OCI-LY1 (cell line): ENCODE measurements around the gene ADAMTS12.

Source experiments
- H2AFZ ChIP-seq: fragments of 200-600 bp; sonication (generic), shearing (Covaris generic); 2 replicates; pipeline ENCODE4 v1.6.0; 2014; ENCODE audit warnings: antibody characterized with exemption, mild to moderate bottlenecking, low read length
- H3F3A ChIP-seq: fragments of 200-600 bp; sonication (generic), shearing (Covaris generic); 2 replicates; pipeline ENCODE4 v1.6.0; 2014; ENCODE audit warnings: mild to moderate bottlenecking, antibody characterized with exemption, low read length, moderate library complexity; ENCODE audit not compliant: insufficient read depth
- H3K27ac ChIP-seq: fragments of 200-600 bp; sonication (generic); 2 replicates; pipeline ENCODE4 v1.5.1; 2014; ENCODE audit warnings: low read length, mixed run types, mild to moderate bottlenecking, low read depth; ENCODE audit not compliant: poor library complexity, severe bottlenecking
- H3K27me3 ChIP-seq: fragments of 200-600 bp; sonication (generic); 2 replicates; pipeline ENCODE4 v1.6.0; 2014; ENCODE audit warnings: antibody characterized with exemption, mild to moderate bottlenecking, low read length, moderate library complexity; ENCODE audit not compliant: insufficient read depth
- H3K36me3 ChIP-seq: fragments of 200-600 bp; sonication (generic); 2 replicates; pipeline ENCODE4 v1.6.1; 2014; ENCODE audit warnings: mild to moderate bottlenecking, antibody characterized with exemption, low read length, moderate library complexity, mixed read lengths; ENCODE audit not compliant: insufficient read depth
- H3K4me1 ChIP-seq: fragments of 200-600 bp; sonication (generic); 2 replicates; pipeline ENCODE4 v1.5.1; 2014; ENCODE audit warnings: mild to moderate bottlenecking, low read length, moderate library complexity; ENCODE audit not compliant: insufficient read depth, severe bottlenecking
- H3K4me2 ChIP-seq: fragments of 200-600 bp; sonication (generic), shearing (Covaris generic); 2 replicates; pipeline ENCODE4 v1.6.1; 2014; ENCODE audit warnings: low read length
- H3K4me3 ChIP-seq: fragments of 200-600 bp; sonication (generic); 2 replicates; pipeline ENCODE4 v1.5.1; 2014; ENCODE audit warnings: low read length, low read depth, mild to moderate bottlenecking, mixed read lengths; ENCODE audit not compliant: poor library complexity, severe bottlenecking
- H3K79me2 ChIP-seq: fragments of 200-600 bp; shearing (Covaris generic); 2 replicates; pipeline ENCODE4 v1.6.1; 2016; ENCODE audit warnings: mixed run types, low read length, mixed read lengths; ENCODE audit not compliant: insufficient read depth
- H3K9ac ChIP-seq: fragments of 200-600 bp; sonication (generic), shearing (Covaris generic); 2 replicates; pipeline ENCODE4 v1.6.1; 2014; ENCODE audit warnings: mild to moderate bottlenecking, low read length, mixed read lengths
- H3K9me2 ChIP-seq: fragments of 200-600 bp; sonication (generic), shearing (Covaris generic); 2 replicates; pipeline ENCODE4 v1.6.1; 2014; ENCODE audit warnings: low read depth, mild to moderate bottlenecking, low read length, mixed read lengths
- H3K9me3 ChIP-seq: fragments of 200-600 bp; shearing (Covaris generic); 2 replicates; pipeline ENCODE4 v1.6.1; 2014; ENCODE audit warnings: low read length, mixed read lengths
- H4K20me1 ChIP-seq: fragments of 200-600 bp; sonication (generic), shearing (Covaris generic); 2 replicates; pipeline ENCODE4 v1.6.0; 2016; ENCODE audit warnings: mild to moderate bottlenecking, low read length; ENCODE audit not compliant: insufficient read depth
- EZH2 ChIP-seq: fragments of 200-600 bp; sonication (generic), shearing (Covaris generic); IDR thresholded peaks from 2 replicates; pipeline ENCODE4 v1.8.0; 2017; ENCODE audit warnings: borderline replicate concordance, mixed run types, mild to moderate bottlenecking, antibody characterized with exemption, low read length, moderate library complexity, mixed read lengths
- TF ChIP-seq, protein P1 (sequence below): fragments of 200-600 bp; sonication (generic), shearing (Covaris generic); IDR thresholded peaks from 2 replicates; pipeline ENCODE4 v1.5.1; 2017; ENCODE audit warnings: mild to moderate bottlenecking, antibody characterized with exemption, low read length, moderate library complexity, mixed read lengths

Gene ADAMTS12

GRCh38 chr5:33657176-33657575 is 234.6 kb downstream of the ADAMTS12 start:
- H3K9me3 ChIP-seq, result no peaks in the 10 kb centered on the region
- H3K36me3 ChIP-seq, result no peaks in the 10 kb centered on the region
- H3K9me2 ChIP-seq, result no peaks in the 10 kb centered on the region
- H2AFZ ChIP-seq, result no peak overlapping the region
- TF ChIP-seq, protein P1, sequence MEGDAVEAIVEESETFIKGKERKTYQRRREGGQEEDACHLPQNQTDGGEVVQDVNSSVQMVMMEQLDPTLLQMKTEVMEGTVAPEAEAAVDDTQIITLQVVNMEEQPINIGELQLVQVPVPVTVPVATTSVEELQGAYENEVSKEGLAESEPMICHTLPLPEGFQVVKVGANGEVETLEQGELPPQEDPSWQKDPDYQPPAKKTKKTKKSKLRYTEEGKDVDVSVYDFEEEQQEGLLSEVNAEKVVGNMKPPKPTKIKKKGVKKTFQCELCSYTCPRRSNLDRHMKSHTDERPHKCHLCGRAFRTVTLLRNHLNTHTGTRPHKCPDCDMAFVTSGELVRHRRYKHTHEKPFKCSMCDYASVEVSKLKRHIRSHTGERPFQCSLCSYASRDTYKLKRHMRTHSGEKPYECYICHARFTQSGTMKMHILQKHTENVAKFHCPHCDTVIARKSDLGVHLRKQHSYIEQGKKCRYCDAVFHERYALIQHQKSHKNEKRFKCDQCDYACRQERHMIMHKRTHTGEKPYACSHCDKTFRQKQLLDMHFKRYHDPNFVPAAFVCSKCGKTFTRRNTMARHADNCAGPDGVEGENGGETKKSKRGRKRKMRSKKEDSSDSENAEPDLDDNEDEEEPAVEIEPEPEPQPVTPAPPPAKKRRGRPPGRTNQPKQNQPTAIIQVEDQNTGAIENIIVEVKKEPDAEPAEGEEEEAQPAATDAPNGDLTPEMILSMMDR, result no peak
- no peak for TF ChIP-seq EZH2
- H3K4me3 ChIP-seq, result no peak overlapping the region
- no peak overlapping the region for H3K27ac ChIP-seq
- H3K4me2 ChIP-seq, result no peak overlapping the region
- no peaks in the 10 kb centered on the region for H3F3A ChIP-seq
- no peaks in the 10 kb centered on the region for H4K20me1 ChIP-seq
- no peaks in the 10 kb centered on the region for H3K79me2 ChIP-seq
- no peaks in the 10 kb centered on the region for H3K4me1 ChIP-seq
- H3K9ac ChIP-seq, result no peak overlapping the region
- H3K27me3 ChIP-seq, result 0 out of 2 replicates have a peak, but pooled peaks cover 5% of the 10 kb centered on the region

DNA sequence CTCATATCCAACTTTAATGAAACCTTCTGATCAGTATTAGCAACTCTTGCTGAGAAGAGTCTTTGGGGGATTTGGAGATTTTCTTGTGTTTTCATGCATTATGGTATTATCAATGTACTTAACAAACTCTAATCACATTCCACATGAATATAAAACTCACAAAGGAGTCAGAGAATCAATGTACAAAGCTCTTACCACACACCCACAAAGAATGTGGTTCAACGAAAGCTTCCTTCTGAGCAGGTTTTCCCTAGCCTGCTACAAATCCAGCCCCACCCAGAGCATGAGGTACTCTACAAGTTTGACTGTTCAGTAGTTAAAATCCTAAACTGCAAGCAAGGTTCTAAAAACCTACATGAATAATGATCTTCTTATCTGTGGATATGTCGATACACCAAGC is 240.9 kb downstream of the ADAMTS12 start:
- no peaks in the 10 kb centered on the region for H3K79me2 ChIP-seq
- H3F3A ChIP-seq, result no peaks in the 10 kb centered on the region
- no peak overlapping the region for H3K4me2 ChIP-seq
- no peak overlapping the region for H3K27ac ChIP-seq
- H3K9me2 ChIP-seq, result no peaks in the 10 kb centered on the region
- H3K4me3 ChIP-seq, result no peak overlapping the region
- no peaks in the 10 kb centered on the region for H4K20me1 ChIP-seq
- H3K4me1 ChIP-seq, result no peaks in the 10 kb centered on the region
- H3K9ac ChIP-seq, result no peak overlapping the region
- no peak overlapping the region for H2AFZ ChIP-seq
- no peaks in the 10 kb centered on the region for H3K27me3 ChIP-seq
- H3K36me3 ChIP-seq, result no peaks in the 10 kb centered on the region
- TF ChIP-seq EZH2, result no peak
- TF ChIP-seq, protein P1, result no peak
- H3K9me3 ChIP-seq, result no peaks in the 10 kb centered on the region

DNA sequence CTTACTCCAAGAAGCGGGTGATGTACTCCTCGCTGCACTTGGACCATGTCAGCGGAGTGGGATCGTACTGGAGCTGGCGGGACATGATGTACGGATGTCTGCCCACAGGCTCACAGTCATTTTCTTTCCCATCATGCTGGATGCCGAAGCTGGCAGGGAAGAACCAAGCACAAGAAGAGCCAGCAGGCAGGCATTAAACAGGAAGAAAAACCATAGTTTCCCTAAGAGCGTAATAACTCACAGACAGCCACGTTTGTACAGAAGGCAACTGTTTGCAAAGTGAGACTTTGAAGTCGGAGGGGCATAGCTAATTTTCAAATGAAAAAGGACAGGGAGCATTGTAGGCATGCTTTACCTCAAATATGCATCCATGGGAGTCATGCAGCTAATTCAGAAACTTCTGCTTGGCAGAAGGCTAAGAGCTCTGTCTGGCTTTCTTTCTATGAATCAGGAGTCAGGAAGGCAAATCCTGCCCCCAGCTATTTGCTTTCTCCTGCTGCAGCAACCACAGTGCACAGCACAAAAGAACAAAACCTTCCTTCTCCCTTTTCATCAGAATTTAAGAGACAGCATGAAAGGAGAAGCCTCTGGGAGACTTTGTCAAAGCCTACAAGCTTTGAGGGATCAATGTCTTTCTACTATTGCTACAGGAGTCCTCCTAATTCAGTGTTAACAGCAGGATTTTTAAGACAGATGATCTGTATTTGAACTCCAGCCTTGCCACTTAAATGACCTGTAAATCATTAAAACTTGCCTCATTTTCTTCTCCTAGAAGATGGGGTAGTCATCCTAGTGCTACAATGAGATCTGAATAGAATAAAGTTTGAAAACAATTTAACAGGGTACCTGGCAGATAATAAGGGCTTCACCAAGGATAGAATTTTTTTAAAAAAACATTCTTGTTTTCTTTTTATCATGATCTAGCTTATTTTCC is 242.0 kb downstream of the ADAMTS12 start:
- no peaks in the 10 kb centered on the region for H3K27me3 ChIP-seq
- no peaks in the 10 kb centered on the region for H4K20me1 ChIP-seq
- H3K9me2 ChIP-seq, result no peaks in the 10 kb centered on the region
- no peaks in the 10 kb centered on the region for H3F3A ChIP-seq
- no peaks in the 10 kb centered on the region for H3K79me2 ChIP-seq
- H3K27ac ChIP-seq, result no peak overlapping the region
- H3K9me3 ChIP-seq, result no peaks in the 10 kb centered on the region
- H3K36me3 ChIP-seq, result no peaks in the 10 kb centered on the region
- H3K4me3 ChIP-seq, result no peak overlapping the region
- H3K4me2 ChIP-seq, result no peak overlapping the region
- no peak overlapping the region for H2AFZ ChIP-seq
- TF ChIP-seq EZH2, result no peak
- TF ChIP-seq, protein P1, result no peak
- no peaks in the 10 kb centered on the region for H3K4me1 ChIP-seq
- H3K9ac ChIP-seq, result no peak overlapping the region
